RWPE2 (cell line): Measurements from ENCODE around the gene CRY2.

Source experiments
- ATAC-seq: fragments of 200-7000 bp; cut with Tn5 transposase; 3 replicates; pipeline ENCODE4 v1.9.1; 2021; ENCODE audit warnings: low read depth
- DNase-seq: peaks from one replicate; pipeline ENCODE4 v3.0.0-alpha.2; 2020; ENCODE audit warnings: low spot score
- H3K27ac ChIP-seq: fragments of 450-650 bp; 2 replicates; pipeline ENCODE4 v1.5.1; 2017; ENCODE audit warnings: mild to moderate bottlenecking; ENCODE audit not compliant: poor library complexity, severe bottlenecking
- H3K27me3 ChIP-seq: fragments of 250-450 bp; sonication (Bioruptor Pico); 2 replicates; pipeline ENCODE4 v1.5.1; 2021; ENCODE audit warnings: mild to moderate bottlenecking, moderate library complexity; ENCODE audit not compliant: insufficient read depth, poor library complexity, severe bottlenecking
- H3K36me3 ChIP-seq: fragments of 250-450 bp; sonication (Bioruptor Pico); 2 replicates; pipeline ENCODE4 v1.5.1; 2020; ENCODE audit warnings: low read depth, mild to moderate bottlenecking, moderate library complexity
- H3K4me1 ChIP-seq: fragments of 250-450 bp; sonication (Bioruptor Pico); 2 replicates; pipeline ENCODE4 v1.5.1; 2021; ENCODE audit warnings: mild to moderate bottlenecking, moderate library complexity; ENCODE audit not compliant: insufficient read depth, poor library complexity, severe bottlenecking
- H3K4me3 ChIP-seq: fragments of 250-450 bp; sonication (Bioruptor Pico); 2 replicates; pipeline ENCODE4 v1.5.1; 2021; ENCODE audit warnings: mild to moderate bottlenecking, moderate library complexity; ENCODE audit not compliant: severe bottlenecking
- H3K9me3 ChIP-seq: fragments of 250-450 bp; sonication (Bioruptor Pico); 2 replicates; pipeline ENCODE4 v1.5.1; 2021; ENCODE audit warnings: mild to moderate bottlenecking, moderate library complexity; ENCODE audit not compliant: severe bottlenecking
- CTCF ChIP-seq: fragments of 450-650 bp; IDR thresholded peaks from one replicate; pipeline ENCODE4 v1.5.1; 2017; ENCODE audit warnings: mild to moderate bottlenecking, moderate library complexity; ENCODE audit not compliant: poor library complexity, severe bottlenecking

The CRY2 gene

GRCh38 chr11:45925550-45925949 lies 78.3 kb downstream of the CRY2 start:
- no peak for TF ChIP-seq CTCF
- no peak for DNase-seq
- H3K27me3 ChIP-seq: no peaks in the 10 kb centered on the region
- no peak overlapping the region for H3K27ac ChIP-seq
- peaks cover 26% of the 10 kb centered on the region for H3K4me1 ChIP-seq
- peaks cover 33% of the 10 kb centered on the region for H3K36me3 ChIP-seq
- no peak for ATAC-seq
- H3K4me3 ChIP-seq: no peak overlapping the region
- H3K9me3 ChIP-seq: no peaks in the 10 kb centered on the region

GRCh38 chr11:45926001-45926401 lies 78.7 kb downstream of the CRY2 start:
- H3K27me3 ChIP-seq: no peaks in the 10 kb centered on the region
- no peaks in the 10 kb centered on the region for H3K9me3 ChIP-seq
- ATAC-seq (no peak), DNase-seq (peak; percentile 51)
- H3K36me3 ChIP-seq: peaks cover 33% of the 10 kb centered on the region
- no peak overlapping the region for H3K4me3 ChIP-seq
- H3K27ac ChIP-seq: peak overlapping the region; percentile 95
- TF ChIP-seq CTCF: no peak
- H3K4me1 ChIP-seq: peaks cover 31% of the 10 kb centered on the region

- Histone ChIP-seq H3K27me3 (no peaks in the 10 kb centered on the region), H3K36me3 (peaks cover 33% of the 10 kb centered on the region), H3K4me1 (peaks cover 38% of the 10 kb centered on the region), H3K4me3 (no peak overlapping the region), H3K9me3 (no peaks in the 10 kb centered on the region), H3K27ac (peak overlapping the region; percentile 95)
- no peak for TF ChIP-seq CTCF
- ATAC-seq (no peak), DNase-seq (peak; percentile 46)
These were observed 79.5 kb downstream of the CRY2 start for GRCh38 chr11:45926536-45927331.

- ATAC-seq: no peak
- peaks cover 44% of the 10 kb centered on the region for H3K4me1 ChIP-seq
- no peaks in the 10 kb centered on the region for H3K27me3 ChIP-seq
- peak overlapping the region; percentile 95 for H3K27ac ChIP-seq
- peak; percentile 48 for DNase-seq
- no peak overlapping the region for H3K4me3 ChIP-seq
- TF ChIP-seq CTCF: no peak
- H3K9me3 ChIP-seq: no peaks in the 10 kb centered on the region
- peaks cover 33% of the 10 kb centered on the region for H3K36me3 ChIP-seq
These were observed 80.0 kb downstream of the CRY2 start for GRCh38 chr11:45927332-45927683.
